ENCODE measurements around the gene RTN4R. TPM values are rescaled to one million over a fixed set of nuclear protein-coding genes. Genes with fewer than 3 reads are reported as not detected.
A peak's percentile ranks its signal among the peaks of the same experiment; 100 is the strongest.

Gene RTN4R
- total and polyA plus RNA-seq, 9 of the 15 experiments (the other 6 are each of a cell fraction or from before 2014, with no cell fraction given), result 0.04 to 2.8 (median 1.4) TPM; not detected in 3

GRCh38 chr22:20315337-20316216, 47.5 kb upstream of the RTN4R start (continued):
- TF ChIP-seq CEBPG (CRISPR knock-in tag; IDR thresholded peaks at IDR 0.05), result peak; percentile 15; the same call in 1 of the 2 replicates
- no peak for TF ChIP-seq CEBPG (tag; conservative IDR thresholded peaks at IDR 0.05 in 1 of 2, IDR thresholded peaks at IDR 0.05 in 1 of 2)
- peak; percentile 75; the same call in 1 of the 2 replicates for TF ChIP-seq CBFB (CRISPR knock-in tag; IDR thresholded peaks at IDR 0.05)
- peak; percentile 39; the same call in 1 of the 2 replicates for TF ChIP-seq ZNF12 (CRISPR knock-in tag; IDR thresholded peaks at IDR 0.05)
- no peak for TF ChIP-seq RFX5 (IDR thresholded peaks at IDR 0.05; ENCODE audit: low read depth, low read length)
- TF ChIP-seq HMGN3 (IDR thresholded peaks at IDR 0.05; ENCODE audit: borderline replicate concordance, extremely low read depth, insufficient read length, low read depth, low read length), result peak; percentile 1
- TF ChIP-seq E2F4 (CRISPR knock-in tag; IDR thresholded peaks at IDR 0.05; ENCODE audit: low read depth), result 0 out of 2 replicates have a peak, but pooled peaks have one; percentile 56

Measured in K562 (cell line).